HepG2 (cell line): ENCODE data around the gene TGFBI. TPM values are rescaled to one million over a fixed set of nuclear protein-coding genes. Genes with fewer than 3 reads are reported as not detected.
A peak's percentile ranks its signal among the peaks of the same experiment; 100 is the strongest.

ENCODE experiments used
- EHMT2 ChIP-seq: fragments of 200-600 bp; sonication (generic); IDR thresholded peaks from 2 replicates; pipeline ENCODE4 v1.7.0; 2017; ENCODE audit warnings: antibody characterized with exemption, low read depth, low read length, borderline replicate concordance
- HIVEP1 ChIP-seq: sonication (generic); formaldehyde crosslinking; IDR thresholded peaks from 2 replicates; pipeline ENCODE4 v1.4.0; 2020; ENCODE audit warnings: mild to moderate bottlenecking, missing genetic modification reagents
- PPARG ChIP-seq: conservative IDR thresholded peaks from 2 replicates; pipeline ENCODE4 v1.6.1; 2016; ENCODE audit warnings: missing biosample characterization, missing genetic modification reagents
- SKIL ChIP-seq: sonication (generic); formaldehyde crosslinking; IDR thresholded peaks from 2 replicates; pipeline ENCODE4 v1.8.0; 2022; ENCODE audit warnings: missing genetic modification reagents, mild to moderate bottlenecking, moderate library complexity, borderline replicate concordance
- TFAP4 ChIP-seq: sonication (generic); IDR thresholded peaks from 2 replicates; pipeline ENCODE4 v1.6.1; 2016; ENCODE audit warnings: low read depth, borderline replicate concordance
- ZBED4 ChIP-seq: sonication (generic); formaldehyde crosslinking; IDR thresholded peaks from 2 replicates; pipeline ENCODE4 v1.4.0; 2020; ENCODE audit warnings: missing genetic modification reagents, borderline replicate concordance
- ZBTB1 ChIP-seq: sonication (generic); formaldehyde crosslinking; IDR thresholded peaks from 2 replicates; pipeline ENCODE4 v1.4.0; 2020; ENCODE audit warnings: missing genetic modification reagents, borderline replicate concordance
- ZBTB33 ChIP-seq: sonication (generic); formaldehyde crosslinking; IDR thresholded peaks from 2 replicates; pipeline ENCODE4 v1.4.0; 2020; ENCODE audit warnings: missing genetic modification reagents
- ZMYM3 ChIP-seq: sonication (generic); formaldehyde crosslinking; IDR thresholded peaks from 2 replicates; pipeline ENCODE4 v1.5.1; 2020; ENCODE audit warnings: mild to moderate bottlenecking, missing genetic modification reagents
- ZNF205 ChIP-seq: IDR thresholded peaks from 2 replicates; pipeline ENCODE4 v1.6.1; 2018; ENCODE audit warnings: missing biosample characterization, missing genetic modification reagents
- ZNF224 ChIP-seq: sonication (generic); formaldehyde crosslinking; IDR thresholded peaks from 2 replicates; pipeline ENCODE4 v1.5.0; 2020; ENCODE audit warnings: mild to moderate bottlenecking, missing genetic modification reagents
- ZNF501 ChIP-seq: sonication (generic); formaldehyde crosslinking; IDR thresholded peaks from 2 replicates; pipeline ENCODE4 v1.5.1; 2020; ENCODE audit warnings: mild to moderate bottlenecking, moderate library complexity, missing genetic modification reagents
- ZSCAN5A ChIP-seq: sonication (generic); formaldehyde crosslinking; IDR thresholded peaks from 2 replicates; pipeline ENCODE4 v1.8.0; 2022; ENCODE audit warnings: mild to moderate bottlenecking, missing genetic modification reagents, borderline replicate concordance
- polyA plus RNA-seq, 8 experiments: library from polyadenylated mRNA; depleted of rRNA in 3 of 8; stranded (reverse) in 7 of 8; unstranded in 1 of 8; fragments of >200 nt; fragmentation: Illumina TruSeq in 4 of 8; extraction: Trizol in 4 of 8; gene quantifications; 2 replicates each; pipeline versions ENCODE4 v1.2.1 to v1.2.3, GENCODE V29; 2011 to 2016; ENCODE audit warnings: low read depth in 4 of 8, missing spikeins in 1 of 8, mixed read lengths in 1 of 8; ENCODE audit not compliant: insufficient read depth in 1 of 8
- total RNA-seq, 5 experiments: library from RNA; depleted of rRNA; stranded (reverse); fragments of >200 nt; fragmentation: Illumina TruSeq; extraction: Trizol; gene quantifications; 2 replicates each; pipeline ENCODE4 v1.2.3, GENCODE V29; 2016; ENCODE audit warnings: low read depth in 1 of 5
- TF ChIP-seq, protein P1 (sequence below), 2 experiments: sonication (generic) in 1 of 2; formaldehyde crosslinking in 1 of 2; IDR thresholded peaks; 2 replicates each; pipeline versions ENCODE4 v1.4.0 to v1.6.1; 2018 to 2020; ENCODE audit warnings: missing genetic modification reagents in 2 of 2, borderline replicate concordance in 1 of 2, low read depth in 1 of 2, mild to moderate bottlenecking in 1 of 2, missing biosample characterization in 1 of 2

Gene TGFBI
- total and polyA plus RNA-seq, 2 of the 13 experiments (the other 11 are each of a cell fraction or from before 2014, with no cell fraction given): 275 to 457 TPM

- no peak; the same call in 1 of the 2 replicates for TF ChIP-seq ZSCAN5A
- peak; percentile 50; the same call in 1 of the 2 replicates for TF ChIP-seq ZNF205
- TF ChIP-seq, protein P1, sequence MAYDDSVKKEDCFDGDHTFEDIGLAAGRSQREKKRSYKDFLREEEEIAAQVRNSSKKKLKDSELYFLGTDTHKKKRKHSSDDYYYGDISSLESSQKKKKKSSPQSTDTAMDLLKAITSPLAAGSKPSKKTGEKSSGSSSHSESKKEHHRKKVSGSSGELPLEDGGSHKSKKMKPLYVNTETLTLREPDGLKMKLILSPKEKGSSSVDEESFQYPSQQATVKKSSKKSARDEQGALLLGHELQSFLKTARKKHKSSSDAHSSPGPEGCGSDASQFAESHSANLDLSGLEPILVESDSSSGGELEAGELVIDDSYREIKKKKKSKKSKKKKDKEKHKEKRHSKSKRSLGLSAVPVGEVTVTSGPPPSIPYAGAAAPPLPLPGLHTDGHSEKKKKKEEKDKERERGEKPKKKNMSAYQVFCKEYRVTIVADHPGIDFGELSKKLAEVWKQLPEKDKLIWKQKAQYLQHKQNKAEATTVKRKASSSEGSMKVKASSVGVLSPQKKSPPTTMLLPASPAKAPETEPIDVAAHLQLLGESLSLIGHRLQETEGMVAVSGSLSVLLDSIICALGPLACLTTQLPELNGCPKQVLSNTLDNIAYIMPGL (CRISPR knock-in tag; IDR thresholded peaks at IDR 0.05; ENCODE audit: borderline replicate concordance in 1 of 2, low read depth in 1 of 2): peak in 1 of 2 experiments; percentile 82; a peak in 1 of 4 replicates
- TF ChIP-seq ZBTB33: peak; percentile 69; the same call in 1 of the 2 replicates
- TF ChIP-seq ZBTB1: no peak
- no peak for TF ChIP-seq EHMT2
- peak; percentile 97 for TF ChIP-seq SKIL (CRISPR knock-in tag)
- TF ChIP-seq ZMYM3 (CRISPR knock-in tag): peak; percentile 87
- TF ChIP-seq ZNF501 (CRISPR knock-in tag): peak; percentile 83
- TF ChIP-seq TFAP4: peak; percentile 91
- TF ChIP-seq ZNF224 (CRISPR knock-in tag): 0 out of 2 replicates have a peak, but pooled peaks have one; percentile 21
- peak; percentile 55; the same call in 1 of the 2 replicates for TF ChIP-seq ZBED4 (CRISPR knock-in tag)
- peak; percentile 87; the same call in 1 of the 2 replicates for TF ChIP-seq PPARG (CRISPR knock-in tag)
- TF ChIP-seq HIVEP1: peak; percentile 86; the same call in 1 of the 2 replicates
Measured at GRCh38 chr5:136053336-136054141, 24.8 kb downstream of the TGFBI start (continued).
